ENCODE results near the gene ADAMTS8.

Gene ADAMTS8

DNA sequence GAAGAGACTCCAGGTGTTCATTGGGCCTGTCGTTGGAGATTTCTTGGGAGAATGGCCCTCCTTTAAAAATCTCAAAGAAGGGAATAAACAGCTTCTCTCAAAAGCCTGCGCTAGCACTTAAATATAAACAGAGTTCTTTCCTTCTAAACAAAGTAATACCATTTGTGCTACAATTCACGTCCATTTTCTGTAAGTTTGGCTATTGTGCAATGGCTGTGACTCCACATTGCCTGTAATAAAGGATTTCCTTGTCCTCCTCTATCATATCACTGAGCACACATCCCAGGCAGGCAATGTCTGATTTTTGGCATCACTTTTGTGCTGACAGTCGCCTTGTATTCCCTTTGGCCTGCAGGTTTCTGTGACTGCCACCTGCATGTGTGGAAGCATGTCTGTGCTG lies 4.9 kb upstream of the ADAMTS8 start:
- Histone ChIP-seq H3K4me1 (ENCODE audit: low read length) (peaks cover 18% of the 10 kb centered on the region), H3K9ac (ENCODE audit: low read length) (no peak overlapping the region), H3K27me3 (replicated peaks; ENCODE audit: insufficient read depth, low read length) (peaks cover 22% of the 10 kb centered on the region), H3K27ac (ENCODE audit: low read length) (no peak overlapping the region), H3K9me3 (replicated peaks; ENCODE audit: insufficient read depth, low read length) (no peaks in the 10 kb centered on the region), H3K36me3 (replicated peaks; ENCODE audit: insufficient read depth, low read length) (no peaks in the 10 kb centered on the region), H3K9me2 (replicated peaks; ENCODE audit: insufficient read depth, low read length) (no peaks in the 10 kb centered on the region), H3K4me3 (ENCODE audit: low read length) (no peak overlapping the region), H3F3A (ENCODE audit: insufficient read depth, low read length) (no peaks in the 10 kb centered on the region), H3K4me2 (ENCODE audit: low read depth, low read length) (no peak overlapping the region), H3K79me2 (ENCODE audit: low read length) (no peaks in the 10 kb centered on the region), H4K20me1 (ENCODE audit: insufficient read depth, low read length) (no peaks in the 10 kb centered on the region), H2AFZ (ENCODE audit: low read length) (no peak overlapping the region)
- no peak for TF ChIP-seq EZH2 (optimal IDR thresholded peaks at IDR 0.05; ENCODE audit: low read depth, low read length)
- TF ChIP-seq CTCF (IDR thresholded peaks at IDR 0.05; ENCODE audit: low read length), result no peak
- no peak for TF ChIP-seq EZH2phosphoT487 (IDR thresholded peaks at IDR 0.05; ENCODE audit: low read length)
- no peak for DNase-seq

- H3K27ac ChIP-seq (ENCODE audit: low read length), result no peak overlapping the region
- no peaks in the 10 kb centered on the region for H3K9me2 ChIP-seq (replicated peaks; ENCODE audit: insufficient read depth, low read length)
- H3K4me2 ChIP-seq (ENCODE audit: low read depth, low read length), result no peak overlapping the region
- no peaks in the 10 kb centered on the region for H3K79me2 ChIP-seq (ENCODE audit: low read length)
- no peaks in the 10 kb centered on the region for H3F3A ChIP-seq (ENCODE audit: insufficient read depth, low read length)
- H4K20me1 ChIP-seq (ENCODE audit: insufficient read depth, low read length), result no peaks in the 10 kb centered on the region
- no peak overlapping the region for H3K4me3 ChIP-seq (ENCODE audit: low read length)
- peaks cover 33% of the 10 kb centered on the region for H3K27me3 ChIP-seq (replicated peaks; ENCODE audit: insufficient read depth, low read length)
- no peak for TF ChIP-seq EZH2phosphoT487 (IDR thresholded peaks at IDR 0.05; ENCODE audit: low read length)
- no peak for TF ChIP-seq CTCF (IDR thresholded peaks at IDR 0.05; ENCODE audit: low read length)
- no peak for TF ChIP-seq EZH2 (optimal IDR thresholded peaks at IDR 0.05; ENCODE audit: low read depth, low read length)
- peaks cover 14% of the 10 kb centered on the region for H3K4me1 ChIP-seq (ENCODE audit: low read length)
- H3K9ac ChIP-seq (ENCODE audit: low read length), result no peak overlapping the region
- no peak for DNase-seq
- H3K9me3 ChIP-seq (replicated peaks; ENCODE audit: insufficient read depth, low read length), result no peaks in the 10 kb centered on the region
- H3K36me3 ChIP-seq (replicated peaks; ENCODE audit: insufficient read depth, low read length), result no peaks in the 10 kb centered on the region
- H2AFZ ChIP-seq (ENCODE audit: low read length), result no peak overlapping the region
Observed at GRCh38 chr11:130431801-130432200, 3.4 kb upstream of the ADAMTS8 start.

DNA sequence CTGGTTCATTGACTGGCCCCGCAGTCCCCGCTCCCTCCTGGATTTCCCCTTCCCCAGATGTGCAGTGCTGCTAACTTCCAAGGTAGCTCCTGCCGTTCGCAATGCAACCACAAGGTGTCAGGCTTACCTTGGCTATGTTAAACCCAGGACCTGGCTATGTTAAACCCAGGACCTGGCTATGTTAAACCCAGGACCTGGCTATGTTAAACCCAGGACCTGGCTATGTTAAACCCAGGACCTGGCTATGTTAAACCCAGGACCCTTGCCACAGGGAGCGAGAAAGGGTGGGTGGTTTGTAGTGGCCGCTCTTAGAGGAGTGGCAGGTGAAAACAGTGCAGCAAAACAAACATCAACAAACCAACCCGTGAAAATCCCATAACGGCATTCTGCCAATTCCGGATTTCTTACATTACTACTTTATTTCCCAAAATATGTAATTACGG lies 2.9 kb upstream of the ADAMTS8 start:
- peak; percentile 70 for DNase-seq

More for the DNA sequence above, 2.9 kb upstream of the ADAMTS8 start:
- Histone ChIP-seq H3K4me2 (ENCODE audit: low read depth, low read length) (no peak overlapping the region), H3K27me3 (replicated peaks; ENCODE audit: insufficient read depth, low read length) (peaks cover 38% of the 10 kb centered on the region), H3K4me3 (ENCODE audit: low read length) (no peak overlapping the region), H3F3A (ENCODE audit: insufficient read depth, low read length) (no peaks in the 10 kb centered on the region), H4K20me1 (ENCODE audit: insufficient read depth, low read length) (no peaks in the 10 kb centered on the region), H2AFZ (ENCODE audit: low read length) (no peak overlapping the region), H3K36me3 (replicated peaks; ENCODE audit: insufficient read depth, low read length) (no peaks in the 10 kb centered on the region), H3K9me3 (replicated peaks; ENCODE audit: insufficient read depth, low read length) (no peaks in the 10 kb centered on the region), H3K27ac (ENCODE audit: low read length) (no peak overlapping the region), H3K9ac (ENCODE audit: low read length) (no peak overlapping the region), H3K4me1 (ENCODE audit: low read length) (peaks cover 12% of the 10 kb centered on the region), H3K79me2 (ENCODE audit: low read length) (no peaks in the 10 kb centered on the region), H3K9me2 (replicated peaks; ENCODE audit: insufficient read depth, low read length) (no peaks in the 10 kb centered on the region)
- TF ChIP-seq EZH2phosphoT487 (IDR thresholded peaks at IDR 0.05; ENCODE audit: low read length) (no peak), CTCF (IDR thresholded peaks at IDR 0.05; ENCODE audit: low read length) (peak; percentile 67)

Data from MM.1S (cell line).